IPS-15b (cell line): ENCODE results near the gene FOXN3.
A peak's percentile ranks its signal among the peaks of the same experiment; 100 is the strongest.

Experiments
- H3K27me3 ChIP-seq: one replicate; pipeline ENCODE4 v1.6.1; 2013; ENCODE audit warnings: low read length; ENCODE audit not compliant: control insufficient read depth, insufficient read depth
- H3K36me3 ChIP-seq: one replicate; pipeline ENCODE4 v1.6.1; 2013; ENCODE audit warnings: low read length; ENCODE audit not compliant: control insufficient read depth, insufficient read depth
- H3K4me1 ChIP-seq: one replicate; pipeline ENCODE4 v1.6.1; 2013; ENCODE audit warnings: mild to moderate bottlenecking, low read length; ENCODE audit not compliant: control insufficient read depth, insufficient read depth
- H3K4me3 ChIP-seq: one replicate; pipeline ENCODE4 v1.5.1; 2013; ENCODE audit warnings: low read depth, low read length
- H3K9ac ChIP-seq: one replicate; pipeline ENCODE4 v1.6.1; 2013; ENCODE audit warnings: low read depth, mild to moderate bottlenecking, low read length
- H3K9me3 ChIP-seq: one replicate; pipeline ENCODE4 v1.6.1; 2013; ENCODE audit warnings: mild to moderate bottlenecking, low read length; ENCODE audit not compliant: control insufficient read depth, insufficient read depth

The FOXN3 gene

GRCh38 chr14:89374908-89375307 is 42.1 kb downstream of the FOXN3 start:
- no peak overlapping the region for H3K9ac ChIP-seq
- H3K4me3 ChIP-seq = no peak overlapping the region
- H3K27me3 ChIP-seq = no peaks in the 10 kb centered on the region
- H3K36me3 ChIP-seq = no peaks in the 10 kb centered on the region
- no peaks in the 10 kb centered on the region for H3K9me3 ChIP-seq
- peaks cover 10% of the 10 kb centered on the region for H3K4me1 ChIP-seq

GRCh38 chr14:89373185-89373584 is 43.8 kb downstream of the FOXN3 start:
- Histone ChIP-seq H3K27me3 (no peaks in the 10 kb centered on the region), H3K4me1 (peaks cover 20% of the 10 kb centered on the region), H3K36me3 (no peaks in the 10 kb centered on the region), H3K9ac (no peak overlapping the region), H3K9me3 (no peaks in the 10 kb centered on the region), H3K4me3 (no peak overlapping the region)

DNA sequence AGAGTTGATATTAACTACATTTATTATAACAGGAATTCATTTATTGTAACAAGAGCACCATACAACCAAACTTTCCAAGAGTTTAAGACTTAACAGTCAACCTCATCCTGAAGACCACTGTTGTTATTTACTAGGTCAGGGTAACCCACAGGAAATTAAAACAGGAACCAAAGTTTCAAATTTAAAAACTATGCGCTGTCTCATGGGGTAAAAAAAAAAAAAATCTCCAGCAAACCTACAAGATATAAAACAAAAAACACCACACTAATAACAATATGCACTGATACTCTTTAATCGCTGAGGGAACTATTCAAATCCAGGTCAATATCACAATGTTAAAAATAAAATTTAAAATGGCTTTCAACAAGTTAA is 44.5 kb downstream of the FOXN3 start:
- peaks cover 20% of the 10 kb centered on the region for H3K4me1 ChIP-seq
- H3K36me3 ChIP-seq = peaks cover 2% of the 10 kb centered on the region
- H3K9me3 ChIP-seq = no peaks in the 10 kb centered on the region
- no peak overlapping the region for H3K9ac ChIP-seq
- no peaks in the 10 kb centered on the region for H3K27me3 ChIP-seq
- H3K4me3 ChIP-seq = no peak overlapping the region

GRCh38 chr14:89371585-89372511 is 45.2 kb downstream of the FOXN3 start:
- Histone ChIP-seq H3K36me3 (peaks cover 2% of the 10 kb centered on the region), H3K9me3 (no peaks in the 10 kb centered on the region), H3K4me1 (peaks cover 20% of the 10 kb centered on the region), H3K4me3 (no peak overlapping the region), H3K9ac (no peak overlapping the region), H3K27me3 (no peaks in the 10 kb centered on the region)

DNA sequence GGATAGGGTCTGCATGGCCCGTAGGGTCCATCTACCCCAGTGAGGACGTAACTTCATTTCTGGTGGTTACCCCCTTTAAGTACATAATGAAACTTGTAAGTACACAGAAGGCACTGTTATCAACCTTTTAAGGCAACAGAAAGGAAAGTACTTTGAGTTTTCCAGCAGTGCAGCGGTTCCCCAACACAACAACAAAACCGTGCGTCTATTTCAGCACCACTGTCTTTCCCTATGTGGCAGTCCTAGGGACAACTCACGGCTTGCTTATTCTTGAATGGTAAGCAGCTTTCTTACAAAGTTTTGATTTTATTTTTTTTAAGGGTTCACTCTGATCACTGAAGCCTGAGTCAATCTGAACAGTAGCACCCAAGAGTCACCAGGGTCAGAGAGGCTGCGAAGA is 46.3 kb downstream of the FOXN3 start:
- Histone ChIP-seq H3K9me3 (no peaks in the 10 kb centered on the region), H3K36me3 (peaks cover 2% of the 10 kb centered on the region), H3K4me3 (no peak overlapping the region), H3K27me3 (no peaks in the 10 kb centered on the region), H3K4me1 (peaks cover 24% of the 10 kb centered on the region), H3K9ac (no peak overlapping the region)

DNA sequence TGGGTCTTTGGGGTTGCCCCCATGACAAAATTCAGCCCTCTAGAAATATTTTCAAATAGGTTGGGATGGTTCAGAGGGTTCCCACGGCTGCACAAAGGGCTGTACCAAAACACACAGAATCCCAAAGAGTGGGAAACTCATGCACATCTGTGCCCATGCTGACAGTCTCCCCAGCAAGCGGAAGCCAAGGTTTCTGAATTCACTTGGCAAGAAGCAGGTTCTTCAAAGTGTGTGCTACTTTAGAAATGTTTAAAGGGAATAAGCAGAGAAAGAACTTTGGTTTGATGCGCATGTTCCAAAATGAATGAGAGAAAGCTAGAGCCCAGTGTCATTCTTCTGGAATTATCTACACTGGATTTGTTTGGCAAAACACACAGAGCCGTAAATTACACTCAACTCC is 46.7 kb downstream of the FOXN3 start:
- no peak overlapping the region for H3K9ac ChIP-seq
- H3K36me3 ChIP-seq = peaks cover 2% of the 10 kb centered on the region
- no peaks in the 10 kb centered on the region for H3K27me3 ChIP-seq
- peaks cover 27% of the 10 kb centered on the region for H3K4me1 ChIP-seq
- H3K4me3 ChIP-seq = no peak overlapping the region
- H3K9me3 ChIP-seq = no peaks in the 10 kb centered on the region

- Histone ChIP-seq H3K36me3 (peaks cover 2% of the 10 kb centered on the region), H3K4me1 (peaks cover 34% of the 10 kb centered on the region), H3K9me3 (no peaks in the 10 kb centered on the region), H3K4me3 (no peak overlapping the region), H3K27me3 (no peaks in the 10 kb centered on the region), H3K9ac (no peak overlapping the region)
These were observed 47.4 kb downstream of the FOXN3 start for GRCh38 chr14:89369656-89370055.

DNA sequence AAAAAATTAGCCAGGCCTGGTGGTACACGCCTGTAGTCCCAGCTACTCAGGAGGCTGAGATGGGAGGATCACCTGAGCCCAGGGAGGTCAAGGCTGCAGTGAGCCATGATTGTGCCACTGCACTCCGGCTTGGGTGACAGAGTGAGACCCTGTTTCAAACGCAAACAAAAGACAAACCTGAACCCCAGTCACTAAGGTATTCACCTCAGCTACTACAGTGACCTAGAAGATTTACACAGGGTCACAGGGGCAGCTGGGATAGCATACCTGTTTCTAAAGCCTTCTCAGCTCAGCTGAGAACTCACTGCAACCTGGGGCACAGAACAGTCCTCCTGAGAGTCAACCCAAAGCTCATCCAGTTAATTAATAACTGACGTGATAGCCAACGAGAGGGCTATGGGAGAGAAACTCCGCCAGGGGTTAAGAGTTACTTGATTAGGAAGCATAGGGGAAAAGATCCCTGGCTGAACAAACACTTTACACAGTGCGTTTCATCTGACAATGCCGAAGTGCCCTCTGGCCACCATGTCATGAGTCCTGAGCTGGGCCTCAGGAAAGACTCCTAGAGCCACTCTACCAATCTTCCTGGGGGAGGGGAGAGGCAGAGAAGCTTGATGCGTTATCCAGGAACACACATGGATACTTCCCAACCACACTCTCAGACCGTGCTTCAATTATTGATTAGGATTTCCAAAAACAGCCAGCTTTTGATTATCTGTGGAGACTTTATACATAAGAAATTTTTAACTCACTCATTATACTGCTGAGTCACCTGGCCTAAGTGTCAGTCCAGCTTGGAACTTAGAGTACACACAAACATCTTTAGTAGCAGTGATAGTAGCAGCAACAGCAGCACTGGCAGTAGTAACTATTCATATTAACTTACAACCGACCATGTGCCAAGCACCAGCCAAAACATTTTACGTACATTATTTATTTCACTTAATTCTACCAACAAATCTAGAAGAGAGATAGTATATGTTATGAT is 48.2 kb downstream of the FOXN3 start:
- Histone ChIP-seq H3K9ac (no peak overlapping the region), H3K4me3 (no peak overlapping the region), H3K4me1 (peaks cover 34% of the 10 kb centered on the region), H3K27me3 (no peaks in the 10 kb centered on the region), H3K9me3 (no peaks in the 10 kb centered on the region), H3K36me3 (peaks cover 2% of the 10 kb centered on the region)

GRCh38 chr14:89367779-89368120 is 49.3 kb downstream of the FOXN3 start:
- no peaks in the 10 kb centered on the region for H3K27me3 ChIP-seq
- H3K4me1 ChIP-seq = peaks cover 34% of the 10 kb centered on the region
- no peak overlapping the region for H3K4me3 ChIP-seq
- no peak overlapping the region for H3K9ac ChIP-seq
- H3K9me3 ChIP-seq = no peaks in the 10 kb centered on the region
- H3K36me3 ChIP-seq = peaks cover 5% of the 10 kb centered on the region

- Histone ChIP-seq H3K27me3 (no peaks in the 10 kb centered on the region), H3K9me3 (no peaks in the 10 kb centered on the region), H3K9ac (peak overlapping the region; percentile 29), H3K4me3 (no peak overlapping the region), H3K4me1 (peaks cover 28% of the 10 kb centered on the region), H3K36me3 (peaks cover 5% of the 10 kb centered on the region)
These were observed 49.9 kb downstream of the FOXN3 start for GRCh38 chr14:89366864-89367778.
